Activated T-cell treated with anti-CD3 and anti-CD28 coated beads, Interleukin-2, amount 50 U/mL, for 48 hours (primary cell): ENCODE results near the gene SEC11A.
"Not testable (repeated sequence)": the region's sequence is repeated elsewhere in the genome, so short reads cannot be mapped to it uniquely, and the experiment has no call there.

Experiments used
- DNase-seq, 2 experiments: peaks; one replicate each; pipeline ENCODE4 v3.0.0-alpha.2; 2020

SEC11A gene

DNA sequence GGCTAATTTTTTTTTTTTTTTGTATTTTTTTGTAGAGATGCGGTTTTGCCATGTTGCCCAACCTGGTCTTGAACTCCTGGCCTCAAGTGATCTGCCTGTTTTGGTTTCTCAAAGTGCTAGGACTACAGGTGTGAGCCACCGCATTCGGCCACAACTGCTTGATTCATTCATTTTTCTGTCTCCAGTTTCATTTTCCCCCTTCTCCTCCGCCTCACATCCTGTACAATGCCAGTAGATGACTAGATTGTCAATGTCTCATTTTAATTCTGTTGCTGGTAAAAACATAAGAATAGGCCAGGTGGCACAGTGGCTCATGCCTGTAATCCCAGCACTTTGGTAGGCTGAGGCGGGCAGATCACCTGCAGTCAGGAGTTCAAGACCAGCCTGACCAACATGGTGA, 20.4 kb upstream of the SEC11A start:
- DNase-seq, result peak; percentile 77 to 81

DNA sequence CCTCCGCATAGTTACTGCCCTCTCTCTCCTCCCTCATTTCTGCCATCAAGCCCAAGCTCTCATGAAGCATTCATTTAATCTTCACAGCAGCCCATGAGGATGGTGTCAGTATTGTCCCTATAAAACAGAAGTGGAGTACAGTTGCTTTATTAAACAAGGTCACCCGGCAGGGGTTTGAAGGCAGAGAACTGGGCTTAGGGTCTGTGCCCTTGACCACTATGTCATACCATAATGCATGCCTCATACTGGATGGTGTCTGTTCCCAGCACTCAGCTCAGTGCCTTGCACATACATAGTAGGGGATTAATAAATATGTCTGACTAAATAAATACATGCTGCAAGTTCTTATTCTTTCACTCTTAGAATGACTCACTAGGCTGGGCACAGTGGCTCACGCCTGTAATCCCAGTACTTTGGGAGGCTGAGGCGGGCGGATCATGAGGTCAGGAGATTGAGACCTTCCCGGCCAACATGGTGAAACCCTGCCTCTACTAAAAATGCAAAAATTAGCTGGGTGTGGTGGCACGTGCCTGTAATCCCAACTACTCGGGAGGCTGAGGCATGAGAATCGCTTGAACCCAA, 19.6 kb upstream of the SEC11A start:
- peak; percentile 73 to 76 for DNase-seq

DNA sequence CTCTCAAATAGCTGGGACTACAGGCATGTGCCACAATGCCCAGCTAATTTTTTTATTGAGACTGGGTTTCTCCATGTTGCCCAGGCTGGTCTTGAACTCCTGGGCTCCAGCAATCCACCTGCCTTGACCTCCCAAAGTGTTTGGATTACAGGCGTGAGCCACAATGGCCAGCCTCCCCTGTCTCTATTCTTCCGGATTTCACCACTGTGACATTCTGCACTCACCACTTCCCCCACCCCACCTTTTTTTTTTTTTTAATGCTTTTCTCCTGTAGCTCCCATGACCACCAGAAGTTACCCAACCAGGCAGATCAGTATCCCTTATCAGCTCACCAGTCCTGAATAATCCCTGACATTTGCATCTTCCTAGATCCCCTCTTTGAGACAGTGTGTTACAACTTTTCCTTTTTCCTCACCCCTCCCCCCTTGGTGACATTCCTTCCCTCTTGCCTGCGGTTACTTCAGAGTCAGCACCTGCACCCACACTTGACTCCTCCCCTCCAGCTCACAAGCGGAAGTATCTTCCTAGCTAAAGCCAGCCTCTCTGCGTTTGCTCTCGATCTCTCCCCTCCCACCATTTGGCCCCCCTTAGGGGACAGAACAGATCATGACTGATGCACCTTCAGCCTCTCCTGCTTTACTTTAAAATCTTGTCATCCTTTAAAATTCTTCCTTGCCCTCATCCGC, 19.0 kb upstream of the SEC11A start:
- peak; percentile 80 to 84 for DNase-seq

GRCh38 chr15:84731774-84732173, 15.8 kb upstream of the SEC11A start:
- DNase-seq, result no peak

- DNase-seq, result no peak
These were observed 11.5 kb upstream of the SEC11A start for GRCh38 chr15:84727429-84727828.

- DNase-seq, result no peak
These were observed 9.1 kb upstream of the SEC11A start for GRCh38 chr15:84725001-84725491.

GRCh38 chr15:84722628-84723027, 6.7 kb upstream of the SEC11A start:
- no peak for DNase-seq

- no peak for DNase-seq
These were observed 5.4 kb upstream of the SEC11A start for GRCh38 chr15:84721371-84721770.

DNA sequence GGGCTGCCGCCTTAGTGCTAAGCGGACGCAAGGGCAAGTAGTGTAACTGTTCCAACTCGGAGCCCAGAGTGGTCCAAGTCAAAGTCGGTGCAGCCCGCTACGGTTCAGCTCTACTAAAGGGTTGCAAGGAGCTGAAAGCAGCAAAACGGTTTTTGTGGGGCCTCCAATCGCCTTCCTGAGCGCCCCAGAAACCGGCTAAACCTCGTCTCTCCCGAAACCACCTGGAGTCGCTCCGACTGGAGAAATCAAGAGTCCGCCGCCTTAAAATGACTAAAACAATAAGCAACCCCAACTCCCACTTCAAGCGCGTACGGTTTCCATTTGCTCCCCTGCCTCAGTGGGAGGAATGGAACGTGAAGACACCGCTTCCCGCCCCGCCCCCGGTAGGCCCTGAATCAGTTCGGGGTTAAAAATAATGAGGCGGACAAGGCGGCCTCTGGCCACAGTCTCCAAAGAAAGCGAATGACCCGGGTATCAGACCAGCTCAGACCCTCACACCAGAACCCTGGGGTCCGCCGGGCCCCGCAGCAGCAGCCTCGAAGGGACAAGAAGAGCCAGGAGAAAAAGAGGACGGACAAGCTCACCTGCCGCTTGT, 401 bp downstream of the SEC11A start:
- DNase-seq, result peak; percentile 77 to 79

DNA sequence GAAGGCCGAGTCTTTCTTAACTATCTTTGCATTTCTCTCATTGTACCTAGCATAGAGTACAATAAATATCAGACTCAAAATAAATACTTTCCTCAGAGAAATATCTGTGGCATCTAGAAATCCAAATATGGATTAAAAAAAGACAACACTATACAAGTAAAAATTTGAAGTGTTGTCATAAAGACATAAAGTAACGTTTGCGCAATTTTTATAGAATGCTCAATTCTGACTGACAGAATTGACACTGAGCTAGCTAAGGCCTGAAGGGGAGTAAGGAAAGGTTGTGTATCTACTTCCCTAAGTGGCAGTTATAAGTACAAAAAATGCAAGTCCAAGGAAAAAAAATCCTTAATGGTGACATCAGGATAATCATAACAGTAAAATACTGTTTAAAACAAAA, 1.1 kb downstream of the SEC11A start:
- no peak for DNase-seq

DNA sequence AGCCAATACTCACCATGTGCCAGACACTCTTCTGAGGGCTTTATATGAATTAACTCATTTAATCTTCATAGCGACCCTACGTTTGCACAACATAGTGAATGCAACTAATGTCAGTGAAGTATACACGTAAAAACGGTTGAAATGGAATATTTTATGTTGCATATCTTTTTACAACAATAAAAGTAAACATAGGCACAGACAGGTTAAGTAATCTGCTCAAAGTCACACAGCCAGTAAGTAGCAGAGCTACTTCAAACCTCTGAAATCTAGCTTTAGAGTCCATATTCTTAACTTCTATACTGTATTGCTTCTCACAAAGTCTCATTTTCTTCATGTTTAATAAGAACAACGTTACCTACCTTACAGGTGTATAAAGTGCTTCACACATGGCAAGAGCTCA, 1.6 kb downstream of the SEC11A start:
- DNase-seq, result no peak

- no peak for DNase-seq
These were observed 12.1 kb downstream of the SEC11A start for GRCh38 chr15:84703808-84704207.

DNA sequence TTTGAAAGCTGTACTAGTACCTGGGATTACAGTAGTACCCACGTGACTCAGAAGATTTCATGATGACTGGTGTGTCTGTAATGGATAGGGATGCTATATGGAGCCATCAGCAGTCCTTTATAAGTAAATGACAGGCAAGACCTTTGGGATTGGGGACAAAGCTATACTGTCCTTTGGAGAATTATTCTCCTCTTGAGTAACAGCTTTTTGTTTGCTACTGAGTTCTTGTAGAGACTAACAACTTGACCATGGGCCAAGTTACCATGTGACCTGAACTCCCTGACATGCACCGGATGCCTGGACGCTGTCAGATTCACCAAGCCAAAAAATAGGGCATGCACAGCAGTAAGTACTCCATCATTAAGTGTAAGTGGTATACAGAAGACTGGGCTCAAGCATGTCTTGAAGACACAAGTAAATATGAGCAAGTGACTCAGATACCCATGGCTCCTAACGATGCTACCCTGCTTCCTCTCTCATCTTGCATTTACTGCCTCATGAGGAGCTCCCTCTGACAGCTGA, 12.9 kb downstream of the SEC11A start:
- no peak for DNase-seq

DNA sequence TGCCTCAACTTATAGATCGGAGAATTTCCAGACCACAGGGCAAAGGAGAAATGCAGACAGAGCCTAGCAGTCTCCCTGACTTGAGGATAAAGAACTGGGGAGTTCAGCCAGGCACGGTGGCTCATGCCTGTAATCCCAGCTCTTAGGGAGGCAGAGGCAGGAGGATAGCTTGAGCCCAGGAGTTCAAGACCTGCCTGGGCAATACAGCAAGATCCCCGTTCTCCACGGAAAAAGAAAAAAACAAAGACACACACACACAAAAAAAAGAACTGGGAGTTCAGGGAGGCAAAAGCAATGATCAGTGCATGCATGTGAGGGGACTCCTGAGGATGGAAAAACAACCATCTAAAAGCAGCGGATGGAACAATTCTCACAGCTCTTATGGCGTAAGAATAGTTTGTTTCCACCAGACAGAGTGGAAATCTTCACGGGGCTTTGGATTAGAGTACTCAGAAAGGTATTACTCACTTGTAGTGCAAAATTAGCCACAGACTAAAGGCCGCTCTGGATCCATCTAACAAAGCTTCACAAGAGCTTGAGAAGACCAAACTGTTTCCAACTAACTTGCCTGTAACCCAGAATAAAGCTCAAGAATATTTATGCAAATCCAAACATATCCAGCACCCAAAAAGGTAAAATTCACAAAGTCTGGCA, 16.3 kb downstream of the SEC11A start:
- no peak for DNase-seq

- DNase-seq, result no peak
These were observed 18.5 kb downstream of the SEC11A start for GRCh38 chr15:84697236-84697990.

DNA sequence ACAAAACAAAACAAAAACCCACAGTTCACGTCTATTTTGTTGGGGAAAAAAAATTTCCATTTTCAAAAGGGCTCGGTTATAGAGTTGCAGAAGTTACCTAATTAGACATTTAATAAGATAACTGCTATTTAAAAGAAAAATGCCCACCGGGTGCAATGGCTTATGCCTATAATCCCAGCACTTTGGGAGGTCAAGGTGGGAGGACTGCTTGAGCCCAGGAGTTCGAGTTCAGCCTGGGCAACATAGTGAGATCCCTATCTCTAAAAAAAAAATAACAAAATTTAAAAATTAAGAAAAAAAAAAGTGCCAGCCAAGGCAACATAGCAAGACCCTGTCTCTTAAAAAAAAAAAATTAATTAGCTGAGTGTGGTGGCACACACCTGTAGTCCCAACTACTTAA, 19.2 kb downstream of the SEC11A start:
- no peak for DNase-seq

- DNase-seq, result no peak
These were observed 25.6 kb downstream of the SEC11A start for GRCh38 chr15:84690342-84690741.

- DNase-seq, result no peak
These were observed 26.1 kb downstream of the SEC11A start for GRCh38 chr15:84689858-84690257.

GRCh38 chr15:84686446-84686845, 29.5 kb downstream of the SEC11A start:
- not testable (repeated sequence) for DNase-seq

- no peak for DNase-seq
These were observed 30.6 kb downstream of the SEC11A start for GRCh38 chr15:84685304-84685703.

GRCh38 chr15:84684092-84684491, 31.8 kb downstream of the SEC11A start:
- no peak for DNase-seq

DNA sequence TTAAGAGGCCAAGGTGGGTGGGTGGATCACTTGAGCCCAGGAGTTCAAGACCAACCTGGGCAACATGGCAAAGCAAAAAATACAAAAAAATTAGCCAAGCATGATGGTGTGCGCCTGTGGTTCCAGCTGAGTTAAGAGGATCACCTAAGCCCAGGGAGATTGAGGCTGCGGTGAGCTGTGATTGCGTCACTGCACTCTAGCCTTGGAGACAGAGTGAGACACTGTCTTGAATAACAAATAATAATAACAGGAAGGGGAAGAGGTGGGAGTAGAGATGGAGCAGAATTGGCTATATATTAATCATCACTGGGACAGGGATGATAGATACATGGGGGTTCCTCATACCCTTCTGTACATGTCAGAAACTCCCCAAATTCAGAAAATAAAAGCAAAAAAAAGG, 34.1 kb downstream of the SEC11A start:
- DNase-seq, result peak; percentile 39 to 53

DNA sequence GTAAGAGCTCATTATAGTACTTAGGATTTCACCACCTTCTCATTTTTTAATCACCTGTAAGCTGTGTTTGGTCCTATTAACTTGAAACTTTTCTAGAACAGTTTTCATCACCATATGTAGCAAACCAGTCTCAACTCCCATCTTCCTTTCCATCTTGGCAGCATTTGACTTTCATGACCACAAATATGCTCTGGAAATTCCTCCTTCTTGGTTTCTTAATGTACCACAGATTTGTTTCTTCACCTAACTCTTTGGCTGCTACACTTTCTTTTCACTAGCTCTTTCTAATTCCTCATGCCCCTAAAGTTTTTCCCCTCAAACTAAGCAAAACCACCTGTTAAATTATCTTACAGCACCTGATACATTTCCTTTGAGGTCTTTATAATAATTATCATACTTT, 44.7 kb downstream of the SEC11A start:
- DNase-seq, result no peak
